Activated CD4-positive, alpha-beta T cell treated with anti-CD3 and anti-CD28 coated beads, Interleukin-2, amount 50 U/mL, for 1 hour (primary cell): ENCODE data around the gene SCIN.

ENCODE experiments used
- DNase-seq: peaks from one replicate; pipeline ENCODE4 v3.0.0-alpha.2; 2020

SCIN gene

GRCh38 chr7:12569673-12570072, 847 bp upstream of the SCIN start:
- DNase-seq, result no peak

GRCh38 chr7:12570168-12570533, 369 bp upstream of the SCIN start:
- no peak for DNase-seq

DNA sequence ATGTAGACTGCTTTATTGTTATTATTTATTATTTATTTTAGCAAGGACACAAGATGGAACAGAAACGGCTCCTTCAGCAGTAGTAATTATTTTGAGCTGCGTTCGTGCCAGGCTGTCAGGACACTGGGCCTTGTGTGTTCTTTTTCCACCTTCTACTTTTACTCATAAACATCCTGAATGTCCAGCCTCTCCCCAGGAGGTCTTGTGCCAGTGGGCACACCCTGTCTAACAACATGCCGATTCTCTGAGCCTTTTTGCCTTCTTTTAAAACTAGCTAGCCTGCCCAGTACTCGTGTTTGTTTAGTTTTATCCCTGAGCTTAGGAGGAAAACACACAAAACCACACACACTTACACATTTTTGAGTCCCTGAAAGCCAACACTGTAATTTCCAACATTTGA, 1.2 kb downstream of the SCIN start:
- no peak for DNase-seq

DNA sequence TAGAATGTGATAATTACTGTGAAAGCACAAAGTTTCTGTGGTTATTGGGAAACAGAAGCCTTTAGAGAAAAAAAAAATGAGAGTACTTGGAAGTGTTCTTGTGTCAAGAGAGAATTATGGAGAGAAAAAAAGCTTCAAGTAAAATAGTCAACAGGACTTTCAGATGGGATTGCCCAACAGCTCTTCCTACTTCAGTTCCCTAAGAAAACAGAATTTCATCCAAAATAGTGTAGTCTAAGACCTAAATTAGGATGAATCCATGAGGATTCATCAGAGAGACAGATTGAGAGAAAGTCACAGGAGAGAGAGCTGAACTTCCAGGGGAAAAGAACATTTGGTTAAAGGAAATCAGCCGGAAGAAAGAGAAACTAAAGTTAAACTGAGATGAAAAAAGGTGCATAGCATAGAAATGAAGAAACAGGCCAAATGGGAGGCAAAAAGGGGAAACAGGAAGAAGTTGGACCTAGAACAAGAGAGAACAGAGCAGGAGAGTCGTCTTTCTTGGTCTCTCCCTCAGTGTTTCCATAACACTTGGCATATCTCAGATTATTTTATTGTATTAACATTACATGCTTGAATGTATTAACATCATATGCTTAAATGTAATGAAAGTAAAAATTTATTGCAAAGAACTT, 2.5 kb downstream of the SCIN start:
- DNase-seq, result no peak

GRCh38 chr7:12573885-12574284, 3.4 kb downstream of the SCIN start:
- no peak for DNase-seq

GRCh38 chr7:12578930-12579640, 8.6 kb downstream of the SCIN start:
- no peak for DNase-seq

DNA sequence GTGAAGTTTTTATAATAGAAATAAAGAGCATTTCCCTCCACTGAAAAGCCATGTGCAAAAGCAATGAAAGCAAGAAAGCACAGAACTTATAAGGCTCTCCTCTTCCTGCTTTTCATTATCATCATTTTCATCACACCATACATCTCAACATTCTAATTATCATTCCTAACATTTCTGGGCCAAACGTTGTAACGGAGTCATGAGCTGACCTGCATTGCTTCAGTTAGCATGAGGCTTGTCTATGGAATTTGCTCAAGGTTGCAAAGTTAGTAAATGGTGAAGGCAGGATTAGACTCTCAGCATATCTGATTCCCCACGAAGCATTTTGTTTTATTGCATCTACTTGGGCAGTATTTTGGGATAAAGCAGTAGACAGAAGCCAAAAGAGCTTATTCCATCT, 11.4 kb downstream of the SCIN start:
- no peak for DNase-seq

- DNase-seq, result no peak
Observed at GRCh38 chr7:12582362-12582761, 11.8 kb downstream of the SCIN start.

GRCh38 chr7:12583176-12583575, 12.7 kb downstream of the SCIN start:
- DNase-seq, result no peak

DNA sequence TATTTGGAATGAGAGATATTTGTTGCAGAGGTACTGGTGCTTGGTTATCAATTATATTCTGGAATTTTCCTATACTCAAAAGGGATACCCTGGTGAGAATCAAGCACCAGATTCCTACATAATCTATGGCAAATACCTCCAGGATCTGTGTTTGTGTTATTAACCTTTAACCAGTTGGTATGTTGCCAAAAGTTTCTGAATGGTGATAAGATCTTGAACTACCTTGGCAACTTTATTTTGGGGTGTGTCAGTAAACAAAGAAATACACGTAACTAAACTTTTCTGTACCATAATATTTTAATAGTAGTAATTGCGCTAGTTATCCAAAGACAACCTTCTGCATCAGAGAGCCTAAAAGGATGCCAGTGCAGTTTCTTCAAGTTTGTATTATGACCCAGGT, 13.4 kb downstream of the SCIN start:
- DNase-seq, result no peak

- no peak for DNase-seq
Observed at GRCh38 chr7:12584930-12585329, 14.4 kb downstream of the SCIN start.

GRCh38 chr7:12586271-12586670, 15.8 kb downstream of the SCIN start:
- no peak for DNase-seq

DNA sequence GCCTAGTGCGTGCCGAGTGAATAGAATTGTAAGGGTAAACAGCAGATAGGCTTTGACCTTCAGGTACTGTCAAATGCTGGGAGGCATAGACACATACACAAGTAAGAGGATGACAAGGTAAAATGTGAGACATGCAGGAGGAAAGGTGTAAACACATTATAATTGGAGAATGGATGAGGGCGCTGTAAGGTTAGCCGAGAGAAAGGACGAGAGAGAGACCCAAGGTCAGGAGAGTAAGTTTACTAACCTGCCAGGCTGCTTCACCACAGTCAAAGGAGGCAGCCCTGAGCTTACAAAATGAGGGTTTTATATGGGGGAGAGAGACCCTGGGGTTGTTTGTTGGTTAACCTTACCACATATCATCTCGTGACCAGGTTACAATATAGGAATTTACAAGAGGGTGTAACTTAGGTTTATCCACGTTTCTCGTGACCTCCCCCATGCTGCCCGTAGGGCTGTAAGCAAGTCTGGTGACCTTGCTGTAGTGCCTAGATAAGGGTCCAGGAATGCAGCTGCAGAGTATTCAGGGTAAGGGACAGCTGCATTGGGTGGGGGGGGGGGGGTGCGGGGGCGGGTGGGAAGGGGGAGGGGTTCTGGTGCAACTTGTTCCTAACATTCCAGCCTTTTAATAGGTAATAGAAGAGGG, 17.9 kb downstream of the SCIN start:
- DNase-seq, result no peak

- no peak for DNase-seq
Observed at GRCh38 chr7:12590559-12590958, 20.0 kb downstream of the SCIN start.

DNA sequence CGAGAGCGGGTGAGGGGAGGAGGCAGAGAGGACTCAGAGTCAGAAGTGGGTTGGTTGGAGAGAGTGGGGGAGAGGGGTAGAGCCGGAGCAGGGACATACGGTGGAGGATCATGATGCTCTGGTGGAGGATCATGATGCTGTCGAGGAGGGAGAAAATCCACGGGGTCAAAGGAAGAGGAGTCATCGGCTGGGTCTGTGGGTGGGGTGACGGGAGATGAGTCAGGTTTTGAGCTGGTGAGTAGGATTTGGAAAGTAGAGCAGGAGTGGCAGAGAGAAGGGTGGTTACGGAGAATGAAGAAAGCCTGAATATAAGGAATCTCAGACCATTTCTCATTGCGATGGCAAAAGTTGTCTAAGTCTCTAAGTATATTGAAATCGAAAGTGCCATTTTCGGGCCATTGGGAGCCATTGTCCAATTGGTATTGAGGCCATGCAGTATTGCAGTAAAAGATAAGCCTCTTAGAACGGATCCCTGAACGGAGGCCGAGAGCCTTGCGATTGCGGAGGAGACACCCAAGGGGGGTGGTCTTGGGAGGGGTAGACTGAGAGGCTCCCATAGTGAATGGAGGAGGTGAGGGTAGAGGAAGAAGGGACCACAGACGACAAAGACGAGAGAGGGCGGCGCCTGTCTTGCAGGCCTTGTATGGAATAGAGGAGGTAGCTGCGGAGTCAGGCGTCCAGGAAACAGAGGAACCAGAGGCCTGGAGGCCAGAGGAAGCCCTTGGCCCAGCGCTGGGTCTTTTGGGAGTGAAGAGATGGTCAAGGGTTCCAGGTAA, 23.8 kb downstream of the SCIN start:
- DNase-seq, result no peak

GRCh38 chr7:12595148-12595547, 24.6 kb downstream of the SCIN start:
- no peak for DNase-seq

DNA sequence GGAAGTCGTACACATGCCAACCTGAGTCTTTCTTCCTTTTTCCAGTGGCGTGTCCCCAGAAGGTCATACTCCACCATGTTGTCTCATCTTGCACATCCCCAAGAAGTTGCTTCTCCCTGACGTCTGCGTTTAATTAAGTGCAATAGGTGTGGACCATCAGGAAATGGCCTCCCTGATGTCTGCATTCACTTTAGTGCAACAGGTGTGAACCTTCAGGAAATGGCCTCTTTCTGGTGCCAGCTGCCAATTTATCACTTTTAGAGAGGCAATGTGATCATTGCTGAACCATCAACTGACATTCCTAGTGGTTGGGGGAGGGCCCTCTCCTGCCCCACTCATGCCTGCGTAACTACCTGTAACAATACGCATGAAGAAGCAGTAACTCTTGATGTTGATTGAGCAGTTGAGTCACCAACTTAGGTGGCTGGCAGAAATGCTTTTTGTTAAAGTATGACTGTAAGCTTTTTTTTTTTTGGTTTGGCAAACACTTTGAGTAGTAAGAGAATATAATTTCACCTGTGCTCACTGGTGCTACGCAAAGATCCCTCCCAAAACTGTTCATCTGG, 25.8 kb downstream of the SCIN start:
- DNase-seq, result no peak

- DNase-seq, result no peak
Observed at GRCh38 chr7:12601302-12601869, 30.9 kb downstream of the SCIN start.

GRCh38 chr7:12607134-12607533, 36.6 kb downstream of the SCIN start:
- no peak for DNase-seq

DNA sequence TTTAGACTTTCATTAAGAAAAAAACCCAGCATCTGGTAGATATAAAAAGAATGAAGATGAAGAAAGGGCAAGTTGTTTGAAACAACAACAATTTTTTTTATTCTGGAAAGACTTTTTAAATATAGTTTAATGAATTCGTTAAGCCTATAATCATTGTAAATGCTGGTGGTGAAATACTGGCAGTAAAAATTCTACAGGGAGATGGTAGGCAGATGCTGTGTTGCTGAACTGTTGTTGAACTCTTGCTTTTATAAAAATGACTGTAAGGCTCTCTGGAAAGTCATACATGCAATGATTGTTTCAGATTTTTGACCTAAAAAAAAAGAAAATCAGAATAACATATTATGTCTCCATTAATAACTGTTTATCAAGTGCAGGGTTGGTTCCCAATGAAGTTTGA, 39.0 kb downstream of the SCIN start:
- no peak for DNase-seq

GRCh38 chr7:12610899-12611298, 40.4 kb downstream of the SCIN start:
- DNase-seq, result no peak

DNA sequence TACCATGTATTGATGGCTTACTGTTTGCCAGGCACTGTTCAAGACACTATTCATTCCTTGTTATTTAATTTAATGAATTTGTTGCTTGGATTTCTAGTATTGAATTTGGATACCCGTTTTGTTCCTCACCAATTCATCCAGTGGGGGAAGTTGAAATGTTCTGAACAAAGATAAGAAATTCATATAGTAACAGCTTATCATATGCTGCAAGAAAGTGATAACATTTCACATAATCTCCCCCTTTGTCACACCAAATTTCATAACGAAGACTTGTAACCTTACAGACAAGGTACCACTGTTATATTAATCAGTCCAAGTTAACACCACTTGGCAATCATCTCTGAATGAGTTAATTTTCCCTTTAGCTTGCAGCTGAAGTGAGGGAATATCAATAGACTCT, 42.1 kb downstream of the SCIN start:
- no peak for DNase-seq

GRCh38 chr7:12619461-12620069, 49.0 kb downstream of the SCIN start:
- DNase-seq, result no peak
